A673 (cell line): ENCODE data around the gene SEC16A. TPM values are rescaled to one million over a fixed set of nuclear protein-coding genes. Genes with fewer than 3 reads are reported as not detected.
A peak's percentile ranks its signal among the peaks of the same experiment; 100 is the strongest.

Experiments used
- BruUV-seq: library from RNA; stranded (reverse); fragments of 400-500 nt; replicated peaks from 2 replicates; lab custom pipeline; 2021; lab: Mats Ljungman, UMichigan
- CTCF ChIA-PET: fragments of 300-600 bp; sonication (Branson Sonifier 250); formaldehyde crosslinking; loops from one replicate; lab custom pipeline; 2022; ENCODE audit warnings: antibody characterized with exemption; lab: Charles Lee
- POLR2A ChIA-PET: fragments of 300-600 bp; sonication (Branson Sonifier 250); formaldehyde crosslinking; loops from one replicate; lab custom pipeline; 2022; ENCODE audit warnings: antibody characterized with exemption; ENCODE audit not compliant: low non-redundant PET; lab: Charles Lee
- DNase-seq: peaks from one replicate; pipeline ENCODE4 v3.0.0-alpha.2; 2015; ENCODE audit warnings: low spot score
- H3K27ac ChIP-seq: fragments of 200-600 bp; sonication (generic); 2 replicates; pipeline ENCODE4 v1.5.1; 2016; ENCODE audit warnings: mixed run types, low read depth, mild to moderate bottlenecking, mixed read lengths, antibody characterized with exemption, low read length; ENCODE audit not compliant: poor library complexity, severe bottlenecking
- H3K27me3 ChIP-seq: fragments of 200-600 bp; sonication (generic); replicated peaks from 2 replicates; pipeline ENCODE4 v1.6.1; 2017; ENCODE audit warnings: mixed run types, low read depth, mild to moderate bottlenecking, mixed read lengths, antibody characterized with exemption, low read length; ENCODE audit not compliant: insufficient read depth, poor library complexity
- H3K36me3 ChIP-seq: fragments of 200-600 bp; sonication (generic); 2 replicates; pipeline ENCODE4 v1.6.1; 2016; ENCODE audit warnings: mixed run types, mild to moderate bottlenecking, mixed read lengths, antibody characterized with exemption, low read length; ENCODE audit not compliant: insufficient read depth, poor library complexity, severe bottlenecking
- H3K4me1 ChIP-seq: fragments of 200-600 bp; sonication (generic); 2 replicates; pipeline ENCODE4 v1.6.1; 2017; ENCODE audit warnings: mixed run types, mild to moderate bottlenecking, mixed read lengths, antibody characterized with exemption, low read length; ENCODE audit not compliant: insufficient read depth, poor library complexity, severe bottlenecking
- H3K4me3 ChIP-seq: fragments of 200-600 bp; sonication (generic); 2 replicates; pipeline ENCODE4 v1.5.1; 2016; ENCODE audit warnings: low read depth, mixed run types, mild to moderate bottlenecking, mixed read lengths, low read length; ENCODE audit not compliant: poor library complexity, severe bottlenecking
- H3K9me3 ChIP-seq: fragments of 200-600 bp; sonication (generic); 2 replicates; pipeline ENCODE4 v1.6.1; 2016; ENCODE audit warnings: mixed run types, low read depth, mild to moderate bottlenecking, mixed read lengths, antibody characterized with exemption, low read length; ENCODE audit not compliant: poor library complexity, severe bottlenecking
- EZH2 ChIP-seq: fragments of 200-600 bp; sonication (generic); IDR thresholded peaks from 2 replicates; pipeline ENCODE4 v1.6.1; 2017; ENCODE audit warnings: borderline replicate concordance, low read depth, mild to moderate bottlenecking, mixed read lengths, antibody characterized with exemption, low read length; ENCODE audit not compliant: poor library complexity, severe bottlenecking
- intact Hi-C: fragments of 100-400 bp; cut with micrococcal nuclease; formaldehyde crosslinking; loops from one replicate; pipeline ENCODE4 v1.10.0; 2022; ENCODE audit not compliant: unreplicated experiment
- total RNA-seq: library from RNA; stranded (reverse); gene quantifications from 2 replicates; pipeline ENCODE4 v1.2.3, GENCODE V29; 2021
- TF ChIP-seq, protein P1 (sequence below): fragments of 300-800, 200-600 bp; sonication (generic); conservative IDR thresholded peaks from 2 replicates; pipeline ENCODE4 v1.5.1; 2017; ENCODE audit warnings: low read depth, mild to moderate bottlenecking, antibody characterized with exemption, low read length, moderate library complexity, mixed read lengths

Gene SEC16A
- total RNA-seq, 1 experiment from 2014 or later, result 72.9 TPM

- no peak for DNase-seq
These were observed 83.4 kb downstream of the SEC16A start for GRCh38 chr9:136399176-136400037.

GRCh38 chr9:136398286-136398685, 84.6 kb downstream of the SEC16A start:
- no peaks in the 10 kb centered on the region for H3K9me3 ChIP-seq
- H3K4me1 ChIP-seq, result peaks cover 9% of the 10 kb centered on the region
- no peak for TF ChIP-seq EZH2
- CTCF ChIA-PET, result no interaction called here
- no peak for DNase-seq
- H3K27me3 ChIP-seq, result no peaks in the 10 kb centered on the region
- peaks cover 53% of the 10 kb centered on the region for H3K36me3 ChIP-seq
- H3K4me3 ChIP-seq, result peak overlapping the region; percentile 96
- no TSS peak for BruUV-seq
- POLR2A ChIA-PET, result no interaction called here
- intact Hi-C loops, result no loop called here
- H3K27ac ChIP-seq, result peak overlapping the region; percentile 75

More at GRCh38 chr9:136399176-136400037, 83.4 kb downstream of the SEC16A start:
- intact Hi-C loops, result no loop called here
- H3K4me3 ChIP-seq, result peak overlapping the region; percentile 96
- H3K9me3 ChIP-seq, result no peaks in the 10 kb centered on the region
- BruUV-seq, result no TSS peak
- no peaks in the 10 kb centered on the region for H3K27me3 ChIP-seq
- H3K36me3 ChIP-seq, result peaks cover 53% of the 10 kb centered on the region
- CTCF ChIA-PET, result no interaction called here
- TF ChIP-seq, protein P1, sequence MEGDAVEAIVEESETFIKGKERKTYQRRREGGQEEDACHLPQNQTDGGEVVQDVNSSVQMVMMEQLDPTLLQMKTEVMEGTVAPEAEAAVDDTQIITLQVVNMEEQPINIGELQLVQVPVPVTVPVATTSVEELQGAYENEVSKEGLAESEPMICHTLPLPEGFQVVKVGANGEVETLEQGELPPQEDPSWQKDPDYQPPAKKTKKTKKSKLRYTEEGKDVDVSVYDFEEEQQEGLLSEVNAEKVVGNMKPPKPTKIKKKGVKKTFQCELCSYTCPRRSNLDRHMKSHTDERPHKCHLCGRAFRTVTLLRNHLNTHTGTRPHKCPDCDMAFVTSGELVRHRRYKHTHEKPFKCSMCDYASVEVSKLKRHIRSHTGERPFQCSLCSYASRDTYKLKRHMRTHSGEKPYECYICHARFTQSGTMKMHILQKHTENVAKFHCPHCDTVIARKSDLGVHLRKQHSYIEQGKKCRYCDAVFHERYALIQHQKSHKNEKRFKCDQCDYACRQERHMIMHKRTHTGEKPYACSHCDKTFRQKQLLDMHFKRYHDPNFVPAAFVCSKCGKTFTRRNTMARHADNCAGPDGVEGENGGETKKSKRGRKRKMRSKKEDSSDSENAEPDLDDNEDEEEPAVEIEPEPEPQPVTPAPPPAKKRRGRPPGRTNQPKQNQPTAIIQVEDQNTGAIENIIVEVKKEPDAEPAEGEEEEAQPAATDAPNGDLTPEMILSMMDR, result no peak
- TF ChIP-seq EZH2, result no peak
- H3K4me1 ChIP-seq, result peaks cover 9% of the 10 kb centered on the region
- POLR2A ChIA-PET, result no interaction called here
- H3K27ac ChIP-seq, result peak overlapping the region; percentile 75

DNA sequence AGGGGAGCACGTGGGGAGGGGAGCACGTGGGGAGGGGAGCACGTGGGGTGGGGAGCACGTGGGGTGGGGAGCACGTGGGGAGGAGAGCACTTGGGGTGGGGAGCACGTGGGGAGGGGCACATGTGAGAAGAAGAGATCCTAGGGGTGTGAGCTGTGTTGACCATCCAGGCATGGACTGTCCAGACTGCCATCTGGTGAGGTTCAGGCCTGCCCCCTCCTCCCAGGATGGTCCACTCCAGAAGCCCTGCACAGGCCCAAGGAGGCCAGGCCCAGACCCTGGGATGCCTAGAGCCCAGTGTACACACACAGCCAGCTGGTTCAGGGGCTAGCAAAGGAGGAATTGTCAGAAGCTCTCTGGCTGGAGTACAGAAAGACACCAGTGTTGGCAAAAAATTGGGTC, 85.2 kb downstream of the SEC16A start:
- DNase-seq, result no peak
- H3K27me3 ChIP-seq, result no peaks in the 10 kb centered on the region
- TF ChIP-seq, protein P1, result no peak
- no peak for TF ChIP-seq EZH2
- no peak overlapping the region for H3K27ac ChIP-seq
- peaks cover 55% of the 10 kb centered on the region for H3K36me3 ChIP-seq
- intact Hi-C loops, result no loop called here
- ChIA-PET CTCF (no interaction called here), POLR2A (no interaction called here)
- no peak overlapping the region for H3K4me3 ChIP-seq
- peaks cover 9% of the 10 kb centered on the region for H3K4me1 ChIP-seq
- H3K9me3 ChIP-seq, result no peaks in the 10 kb centered on the region
- BruUV-seq, result no TSS peak

DNA sequence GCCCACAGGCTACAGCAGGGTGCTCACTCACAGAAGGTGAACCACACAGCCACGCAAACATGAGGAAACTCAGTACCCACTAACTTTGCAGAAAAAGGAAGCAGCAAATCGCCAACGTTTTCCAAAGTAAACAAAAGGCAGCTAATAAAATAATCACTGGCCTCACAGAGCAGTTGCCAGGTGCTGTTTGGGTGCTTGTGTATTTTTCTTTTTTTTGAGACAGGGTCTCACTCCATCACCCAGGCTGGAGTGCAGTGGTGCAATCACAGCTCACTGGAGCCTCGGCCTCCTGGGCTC, 86.7 kb downstream of the SEC16A start:
- intact Hi-C loops, result no loop called here
- no peak for DNase-seq
- H3K36me3 ChIP-seq, result peaks cover 62% of the 10 kb centered on the region
- no peak overlapping the region for H3K27ac ChIP-seq
- TF ChIP-seq, protein P1, result no peak
- no peak for TF ChIP-seq EZH2
- H3K4me3 ChIP-seq, result no peak overlapping the region
- H3K9me3 ChIP-seq, result no peaks in the 10 kb centered on the region
- POLR2A ChIA-PET, result interaction anchor here (0.6 kb wide), 1 partner anchor 24 kb away, joined by 3 read pairs; no protein-coding TSS in a partner anchor
- peaks cover 9% of the 10 kb centered on the region for H3K4me1 ChIP-seq
- CTCF ChIA-PET, result no interaction called here
- BruUV-seq, result no TSS peak
- H3K27me3 ChIP-seq, result no peaks in the 10 kb centered on the region
